OCI-LY1 (cell line): Measurements from ENCODE around the gene CLBA1.

ENCODE experiments used
- H2AFZ ChIP-seq: fragments of 200-600 bp; sonication (generic), shearing (Covaris generic); 2 replicates; pipeline ENCODE4 v1.6.0; 2014; ENCODE audit warnings: antibody characterized with exemption, mild to moderate bottlenecking, low read length
- H3F3A ChIP-seq: fragments of 200-600 bp; sonication (generic), shearing (Covaris generic); 2 replicates; pipeline ENCODE4 v1.6.0; 2014; ENCODE audit warnings: mild to moderate bottlenecking, antibody characterized with exemption, low read length, moderate library complexity; ENCODE audit not compliant: insufficient read depth
- H3K27ac ChIP-seq: fragments of 200-600 bp; sonication (generic); 2 replicates; pipeline ENCODE4 v1.5.1; 2014; ENCODE audit warnings: low read length, mixed run types, mild to moderate bottlenecking, low read depth; ENCODE audit not compliant: poor library complexity, severe bottlenecking
- H3K27me3 ChIP-seq: fragments of 200-600 bp; sonication (generic); 2 replicates; pipeline ENCODE4 v1.6.0; 2014; ENCODE audit warnings: antibody characterized with exemption, mild to moderate bottlenecking, low read length, moderate library complexity; ENCODE audit not compliant: insufficient read depth
- H3K36me3 ChIP-seq: fragments of 200-600 bp; sonication (generic); 2 replicates; pipeline ENCODE4 v1.6.1; 2014; ENCODE audit warnings: mild to moderate bottlenecking, antibody characterized with exemption, low read length, moderate library complexity, mixed read lengths; ENCODE audit not compliant: insufficient read depth
- H3K4me1 ChIP-seq: fragments of 200-600 bp; sonication (generic); 2 replicates; pipeline ENCODE4 v1.5.1; 2014; ENCODE audit warnings: mild to moderate bottlenecking, low read length, moderate library complexity; ENCODE audit not compliant: insufficient read depth, severe bottlenecking
- H3K4me2 ChIP-seq: fragments of 200-600 bp; sonication (generic), shearing (Covaris generic); 2 replicates; pipeline ENCODE4 v1.6.1; 2014; ENCODE audit warnings: low read length
- H3K4me3 ChIP-seq: fragments of 200-600 bp; sonication (generic); 2 replicates; pipeline ENCODE4 v1.5.1; 2014; ENCODE audit warnings: low read length, low read depth, mild to moderate bottlenecking, mixed read lengths; ENCODE audit not compliant: poor library complexity, severe bottlenecking
- H3K79me2 ChIP-seq: fragments of 200-600 bp; shearing (Covaris generic); 2 replicates; pipeline ENCODE4 v1.6.1; 2016; ENCODE audit warnings: mixed run types, low read length, mixed read lengths; ENCODE audit not compliant: insufficient read depth
- H3K9ac ChIP-seq: fragments of 200-600 bp; sonication (generic), shearing (Covaris generic); 2 replicates; pipeline ENCODE4 v1.6.1; 2014; ENCODE audit warnings: mild to moderate bottlenecking, low read length, mixed read lengths
- H3K9me2 ChIP-seq: fragments of 200-600 bp; sonication (generic), shearing (Covaris generic); 2 replicates; pipeline ENCODE4 v1.6.1; 2014; ENCODE audit warnings: low read depth, mild to moderate bottlenecking, low read length, mixed read lengths
- H3K9me3 ChIP-seq: fragments of 200-600 bp; shearing (Covaris generic); 2 replicates; pipeline ENCODE4 v1.6.1; 2014; ENCODE audit warnings: low read length, mixed read lengths
- H4K20me1 ChIP-seq: fragments of 200-600 bp; sonication (generic), shearing (Covaris generic); 2 replicates; pipeline ENCODE4 v1.6.0; 2016; ENCODE audit warnings: mild to moderate bottlenecking, low read length; ENCODE audit not compliant: insufficient read depth
- CTCF ChIP-seq: fragments of 200-600 bp; sonication (generic), shearing (Covaris generic); IDR thresholded peaks from 2 replicates; pipeline ENCODE4 v1.5.1; 2017; ENCODE audit warnings: mild to moderate bottlenecking, antibody characterized with exemption, low read length, moderate library complexity, mixed read lengths
- EZH2 ChIP-seq: fragments of 200-600 bp; sonication (generic), shearing (Covaris generic); IDR thresholded peaks from 2 replicates; pipeline ENCODE4 v1.8.0; 2017; ENCODE audit warnings: borderline replicate concordance, mixed run types, mild to moderate bottlenecking, antibody characterized with exemption, low read length, moderate library complexity, mixed read lengths

Gene CLBA1

GRCh38 chr14:105043641-105044040, 58.1 kb downstream of the CLBA1 start:
- no peaks in the 10 kb centered on the region for H3F3A ChIP-seq
- H3K79me2 ChIP-seq = no peaks in the 10 kb centered on the region
- no peak overlapping the region for H2AFZ ChIP-seq
- no peak overlapping the region for H3K4me3 ChIP-seq
- H3K27ac ChIP-seq = no peak overlapping the region
- no peaks in the 10 kb centered on the region for H3K9me2 ChIP-seq
- peaks cover 3% of the 10 kb centered on the region for H3K4me1 ChIP-seq
- H3K9me3 ChIP-seq = no peaks in the 10 kb centered on the region
- no peak overlapping the region for H3K9ac ChIP-seq
- no peak overlapping the region for H3K4me2 ChIP-seq
- peaks cover 23% of the 10 kb centered on the region for H3K27me3 ChIP-seq
- H4K20me1 ChIP-seq = no peaks in the 10 kb centered on the region
- H3K36me3 ChIP-seq = no peaks in the 10 kb centered on the region
- TF ChIP-seq CTCF = no peak
- no peak for TF ChIP-seq EZH2
